Testis (tissue), 2 donors: Measurements from ENCODE around the gene FAM20C.

Experiments
- POLR2A ChIP-seq: fragments of 450-650 bp; IDR thresholded peaks from one replicate; pipeline ENCODE4 v1.6.1; 2017; ENCODE audit warnings: antibody characterized with exemption, mild to moderate bottlenecking, moderate library complexity
- TF ChIP-seq, protein P1 (sequence below), 3 experiments: fragments of 450-650 bp in 2 of 3; fragments of 200-600 bp in 1 of 3; sonication (generic) in 1 of 3; IDR thresholded peaks; one replicate each; pipeline ENCODE4 v1.5.1; 2016 to 2019; ENCODE audit warnings: antibody characterized with exemption in 3 of 3, mild to moderate bottlenecking in 2 of 3, moderate library complexity in 1 of 3

DNA sequence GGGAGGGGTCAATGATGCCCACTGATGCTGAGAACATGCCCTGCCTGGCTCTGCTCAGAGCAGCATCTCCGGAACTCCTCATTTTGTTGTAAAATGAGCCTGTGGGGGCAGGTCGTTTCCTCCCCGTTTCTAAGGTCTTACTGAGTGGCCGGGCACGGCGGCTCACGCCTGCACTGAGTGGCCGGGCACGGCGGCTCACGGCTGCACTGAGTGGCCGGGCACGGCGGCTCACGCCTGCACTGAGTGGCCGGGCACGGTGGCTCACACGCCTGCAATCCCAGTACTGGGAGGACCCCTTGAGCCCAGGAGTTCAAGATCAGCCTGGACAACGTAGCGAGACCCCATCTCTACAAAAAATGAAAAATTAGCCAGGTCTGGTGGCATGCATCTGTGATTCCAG is 58.6 kb downstream of the FAM20C start:
- TF ChIP-seq, protein P1, sequence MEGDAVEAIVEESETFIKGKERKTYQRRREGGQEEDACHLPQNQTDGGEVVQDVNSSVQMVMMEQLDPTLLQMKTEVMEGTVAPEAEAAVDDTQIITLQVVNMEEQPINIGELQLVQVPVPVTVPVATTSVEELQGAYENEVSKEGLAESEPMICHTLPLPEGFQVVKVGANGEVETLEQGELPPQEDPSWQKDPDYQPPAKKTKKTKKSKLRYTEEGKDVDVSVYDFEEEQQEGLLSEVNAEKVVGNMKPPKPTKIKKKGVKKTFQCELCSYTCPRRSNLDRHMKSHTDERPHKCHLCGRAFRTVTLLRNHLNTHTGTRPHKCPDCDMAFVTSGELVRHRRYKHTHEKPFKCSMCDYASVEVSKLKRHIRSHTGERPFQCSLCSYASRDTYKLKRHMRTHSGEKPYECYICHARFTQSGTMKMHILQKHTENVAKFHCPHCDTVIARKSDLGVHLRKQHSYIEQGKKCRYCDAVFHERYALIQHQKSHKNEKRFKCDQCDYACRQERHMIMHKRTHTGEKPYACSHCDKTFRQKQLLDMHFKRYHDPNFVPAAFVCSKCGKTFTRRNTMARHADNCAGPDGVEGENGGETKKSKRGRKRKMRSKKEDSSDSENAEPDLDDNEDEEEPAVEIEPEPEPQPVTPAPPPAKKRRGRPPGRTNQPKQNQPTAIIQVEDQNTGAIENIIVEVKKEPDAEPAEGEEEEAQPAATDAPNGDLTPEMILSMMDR (IDR thresholded peaks at IDR 0.05) = no peak
- TF ChIP-seq POLR2A = no peak
